Upper lobe of right lung (tissue), 1 donor: ENCODE results near the gene MCM6. TPM values are rescaled to one million over a fixed set of nuclear protein-coding genes. Genes with fewer than 3 reads are reported as not detected.
"Not testable (repeated sequence)": the region's sequence is repeated elsewhere in the genome, so short reads cannot be mapped to it uniquely, and the experiment has no call there.

Source experiments
- ATAC-seq: fragments of 200-7000 bp; cut with Tn5 transposase; one replicate; pipeline ENCODE4 v1.9.1; 2020; ENCODE audit warnings: mild to moderate bottlenecking, moderate library complexity
- DNase-seq: peaks from one replicate; pipeline ENCODE4 v3.0.0-alpha.2; 2020
- H3K27ac ChIP-seq: fragments of 200-600 bp; one replicate; pipeline ENCODE4 v1.8.0; 2022
- H3K27me3 ChIP-seq: fragments of 200-600 bp; one replicate; pipeline ENCODE4 v1.8.0; 2022; ENCODE audit warnings: mild to moderate bottlenecking
- H3K36me3 ChIP-seq: fragments of 200-600 bp; one replicate; pipeline ENCODE4 v1.8.0; 2022
- H3K4me1 ChIP-seq: fragments of 200-600 bp; one replicate; pipeline ENCODE4 v1.8.0; 2022
- H3K4me3 ChIP-seq: fragments of 200-600 bp; one replicate; pipeline ENCODE4 v1.8.0; 2022; ENCODE audit warnings: mild to moderate bottlenecking
- H3K9me3 ChIP-seq: fragments of 200-600 bp; one replicate; pipeline ENCODE4 v1.8.0; 2022
- CTCF ChIP-seq: fragments of 200-600 bp; IDR thresholded peaks from one replicate; pipeline ENCODE4 v1.8.0; 2022; ENCODE audit warnings: antibody characterized with exemption
- intact Hi-C: fragments of 100-400 bp; cut with DNase I; formaldehyde crosslinking; loops from one replicate; pipeline ENCODE4 v1.11.0; 2022
- total RNA-seq: library from RNA; stranded (reverse); fragmentation: NEBNext Ultra II Directional; extraction: Animal tissue kit (Norgen Biotek cat#: 25700); gene quantifications from one replicate; pipeline ENCODE4 v1.2.1, GENCODE V29; 2021
- donor health status: DM: no; HTN: yes; CAD: no; lungs with severe emphysema.

The MCM6 gene
- total RNA-seq, 1 donor from 2014 or later: 8.2 TPM

GRCh38 chr2:135796606-135797005, 79.6 kb downstream of the MCM6 start:
- Histone ChIP-seq H3K27me3 (no peaks in the 10 kb centered on the region), H3K36me3 (no peaks in the 10 kb centered on the region), H3K4me1 (no peaks in the 10 kb centered on the region), H3K9me3 (no peaks in the 10 kb centered on the region), H3K27ac (no peak overlapping the region), H3K4me3 (no peak overlapping the region)
- no peak for TF ChIP-seq CTCF
- no peak for DNase-seq
- intact Hi-C loops: no loop called here
- ATAC-seq: no peak

GRCh38 chr2:135795641-135796040, 80.6 kb downstream of the MCM6 start:
- H3K4me1 ChIP-seq, intact Hi-C loops, DNase-seq, ATAC-seq, H3K27ac ChIP-seq, H3K9me3 ChIP-seq, H3K4me3 ChIP-seq, H3K27me3 ChIP-seq, H3K36me3 ChIP-seq: not testable (repeated sequence)

- Histone ChIP-seq H3K27me3 (no peaks in the 10 kb centered on the region), H3K9me3 (no peaks in the 10 kb centered on the region), H3K27ac (no peak overlapping the region), H3K4me3 (no peak overlapping the region), H3K36me3 (no peaks in the 10 kb centered on the region), H3K4me1 (no peaks in the 10 kb centered on the region)
- TF ChIP-seq CTCF: no peak
- DNase-seq (no peak), ATAC-seq (no peak)
- intact Hi-C loops: no loop called here
Observed at GRCh38 chr2:135792401-135793150, 83.7 kb downstream of the MCM6 start.

GRCh38 chr2:135791418-135792190, 84.6 kb downstream of the MCM6 start:
- intact Hi-C loops: no loop called here
- no peak overlapping the region for H3K27ac ChIP-seq
- H3K4me1 ChIP-seq: no peaks in the 10 kb centered on the region
- TF ChIP-seq CTCF: no peak
- no peaks in the 10 kb centered on the region for H3K27me3 ChIP-seq
- no peaks in the 10 kb centered on the region for H3K9me3 ChIP-seq
- no peaks in the 10 kb centered on the region for H3K36me3 ChIP-seq
- H3K4me3 ChIP-seq: no peak overlapping the region
- DNase-seq (no peak), ATAC-seq (no peak)

- Histone ChIP-seq H3K36me3 (peaks cover 7% of the 10 kb centered on the region), H3K4me1 (no peaks in the 10 kb centered on the region), H3K27ac (no peak overlapping the region), H3K4me3 (no peak overlapping the region), H3K27me3 (no peaks in the 10 kb centered on the region), H3K9me3 (no peaks in the 10 kb centered on the region)
- DNase-seq: no peak
- TF ChIP-seq CTCF: no peak
- intact Hi-C loops: no loop called here
- no peak for ATAC-seq
Observed at GRCh38 chr2:135790423-135790822, 85.8 kb downstream of the MCM6 start.

Other genes with a start within 250 kb of the MCM6 start
- gene UBXN4, start 134.6 kb downstream of the MCM6 start, total RNA-seq: 80.0 TPM
- gene LCT, start 39.3 kb downstream of the MCM6 start, total RNA-seq: not detected
- gene DARS1, start 109.2 kb upstream of the MCM6 start, total RNA-seq: 55.3 TPM
- gene CXCR4, start 241.7 kb upstream of the MCM6 start, total RNA-seq: 45.2 TPM